ENCODE results near the gene PRSS1. TPM values are rescaled to one million over a fixed set of nuclear protein-coding genes. Genes with fewer than 3 reads are reported as not detected.

Gene PRSS1
- total RNA-seq, 1 experiment from 2014 or later = not detected

- CTCF ChIA-PET = no interaction called here
- no TSS peak for BruUV-seq (replicated peaks)
Observed at GRCh38 chr7:142709921-142710320, 39.4 kb upstream of the PRSS1 start.

GRCh38 chr7:142711196-142711595 is 38.1 kb upstream of the PRSS1 start:
- Histone ChIP-seq H3K4me3 (ENCODE audit: low read depth, low read length, poor library complexity, severe bottlenecking) (no peak overlapping the region), H3K27me3 (replicated peaks; ENCODE audit: insufficient read depth, low read depth, low read length, poor library complexity) (peaks cover 19% of the 10 kb centered on the region), H3K27ac (ENCODE audit: low read depth, low read length, poor library complexity, severe bottlenecking) (no peak overlapping the region), H3K4me1 (ENCODE audit: insufficient read depth, low read length, poor library complexity, severe bottlenecking) (no peaks in the 10 kb centered on the region), H3K36me3 (ENCODE audit: insufficient read depth, low read length, poor library complexity, severe bottlenecking) (no peaks in the 10 kb centered on the region), H3K9me3 (ENCODE audit: low read depth, low read length, poor library complexity, severe bottlenecking) (no peaks in the 10 kb centered on the region)
- no peak for TF ChIP-seq EZH2 (IDR thresholded peaks at IDR 0.05; ENCODE audit: borderline replicate concordance, low read depth, low read length, poor library complexity, severe bottlenecking)
- TF ChIP-seq, protein P1, sequence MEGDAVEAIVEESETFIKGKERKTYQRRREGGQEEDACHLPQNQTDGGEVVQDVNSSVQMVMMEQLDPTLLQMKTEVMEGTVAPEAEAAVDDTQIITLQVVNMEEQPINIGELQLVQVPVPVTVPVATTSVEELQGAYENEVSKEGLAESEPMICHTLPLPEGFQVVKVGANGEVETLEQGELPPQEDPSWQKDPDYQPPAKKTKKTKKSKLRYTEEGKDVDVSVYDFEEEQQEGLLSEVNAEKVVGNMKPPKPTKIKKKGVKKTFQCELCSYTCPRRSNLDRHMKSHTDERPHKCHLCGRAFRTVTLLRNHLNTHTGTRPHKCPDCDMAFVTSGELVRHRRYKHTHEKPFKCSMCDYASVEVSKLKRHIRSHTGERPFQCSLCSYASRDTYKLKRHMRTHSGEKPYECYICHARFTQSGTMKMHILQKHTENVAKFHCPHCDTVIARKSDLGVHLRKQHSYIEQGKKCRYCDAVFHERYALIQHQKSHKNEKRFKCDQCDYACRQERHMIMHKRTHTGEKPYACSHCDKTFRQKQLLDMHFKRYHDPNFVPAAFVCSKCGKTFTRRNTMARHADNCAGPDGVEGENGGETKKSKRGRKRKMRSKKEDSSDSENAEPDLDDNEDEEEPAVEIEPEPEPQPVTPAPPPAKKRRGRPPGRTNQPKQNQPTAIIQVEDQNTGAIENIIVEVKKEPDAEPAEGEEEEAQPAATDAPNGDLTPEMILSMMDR (conservative IDR thresholded peaks at IDR 0.05; ENCODE audit: low read depth, low read length) = no peak
- DNase-seq (ENCODE audit: low spot score) = no peak
- no TSS peak for BruUV-seq (replicated peaks)
- ChIA-PET POLR2A (ENCODE audit: low non-redundant PET) (no interaction called here), CTCF (no interaction called here)
- intact Hi-C loops (cut with micrococcal nuclease; ENCODE audit: unreplicated experiment) = no loop called here

More at GRCh38 chr7:142709921-142710320, 39.4 kb upstream of the PRSS1 start:
- Histone ChIP-seq H3K36me3 (ENCODE audit: insufficient read depth, low read length, poor library complexity, severe bottlenecking) (no peaks in the 10 kb centered on the region), H3K27me3 (replicated peaks; ENCODE audit: insufficient read depth, low read depth, low read length, poor library complexity) (peaks cover 19% of the 10 kb centered on the region), H3K4me3 (ENCODE audit: low read depth, low read length, poor library complexity, severe bottlenecking) (no peak overlapping the region), H3K4me1 (ENCODE audit: insufficient read depth, low read length, poor library complexity, severe bottlenecking) (no peaks in the 10 kb centered on the region), H3K9me3 (ENCODE audit: low read depth, low read length, poor library complexity, severe bottlenecking) (no peaks in the 10 kb centered on the region), H3K27ac (ENCODE audit: low read depth, low read length, poor library complexity, severe bottlenecking) (no peak overlapping the region)
- no peak for DNase-seq (ENCODE audit: low spot score)
- TF ChIP-seq, protein P1 (conservative IDR thresholded peaks at IDR 0.05; ENCODE audit: low read depth, low read length) = no peak
- TF ChIP-seq EZH2 (IDR thresholded peaks at IDR 0.05; ENCODE audit: borderline replicate concordance, low read depth, low read length, poor library complexity, severe bottlenecking) = no peak
- POLR2A ChIA-PET (ENCODE audit: low non-redundant PET) = no interaction called here
- intact Hi-C loops (cut with micrococcal nuclease; ENCODE audit: unreplicated experiment) = no loop called here

DNA sequence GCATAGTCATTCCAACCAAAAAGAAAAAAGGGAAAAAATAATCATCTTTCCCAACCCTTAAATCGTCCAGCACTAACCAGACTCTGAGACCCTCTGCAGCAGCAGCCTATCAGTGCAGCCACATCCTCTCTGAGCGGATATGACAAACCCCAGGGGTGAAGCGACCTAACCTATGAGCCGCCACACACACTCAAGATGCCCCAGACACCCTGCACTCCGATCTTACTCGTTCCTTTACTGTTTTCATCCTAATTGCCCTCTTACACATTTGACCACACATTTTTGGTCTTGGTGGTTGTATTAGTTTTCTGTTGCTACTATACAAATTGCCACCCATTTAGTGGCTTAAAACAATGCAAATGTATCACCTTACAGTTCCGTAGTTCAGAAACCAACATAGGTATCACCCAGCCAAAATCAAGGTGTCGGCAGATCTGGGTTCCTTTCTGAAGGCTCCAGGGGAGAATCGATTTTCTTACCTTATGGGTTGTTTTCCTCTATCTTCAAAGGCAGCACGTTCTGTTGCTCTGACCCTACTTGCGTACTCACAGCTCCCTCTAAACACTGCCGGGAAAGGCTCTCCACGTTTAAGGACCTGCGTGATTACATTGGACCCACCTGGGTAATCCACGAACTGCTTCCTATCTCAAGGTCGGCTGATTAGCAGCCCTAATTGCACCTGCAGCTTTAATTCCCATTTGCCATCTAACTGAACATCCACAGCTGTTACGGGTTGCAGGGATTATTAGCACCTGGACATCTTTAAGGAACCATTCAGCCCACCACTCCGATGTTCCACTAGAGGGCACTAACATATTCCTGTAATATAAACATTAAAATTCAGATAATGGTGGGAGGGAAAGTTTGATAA is 37.3 kb upstream of the PRSS1 start:
- Histone ChIP-seq H3K27ac (ENCODE audit: low read depth, low read length, poor library complexity, severe bottlenecking) (no peak overlapping the region), H3K4me1 (ENCODE audit: insufficient read depth, low read length, poor library complexity, severe bottlenecking) (no peaks in the 10 kb centered on the region), H3K4me3 (ENCODE audit: low read depth, low read length, poor library complexity, severe bottlenecking) (no peak overlapping the region), H3K36me3 (ENCODE audit: insufficient read depth, low read length, poor library complexity, severe bottlenecking) (no peaks in the 10 kb centered on the region), H3K27me3 (replicated peaks; ENCODE audit: insufficient read depth, low read depth, low read length, poor library complexity) (peaks cover 19% of the 10 kb centered on the region), H3K9me3 (ENCODE audit: low read depth, low read length, poor library complexity, severe bottlenecking) (no peaks in the 10 kb centered on the region)
- POLR2A ChIA-PET (ENCODE audit: low non-redundant PET) = no interaction called here
- peak; percentile 15 for DNase-seq (ENCODE audit: low spot score)
- CTCF ChIA-PET = no interaction called here
- no TSS peak for BruUV-seq (replicated peaks)
- TF ChIP-seq, protein P1 (conservative IDR thresholded peaks at IDR 0.05; ENCODE audit: low read depth, low read length) = peak; percentile 73
- TF ChIP-seq EZH2 (IDR thresholded peaks at IDR 0.05; ENCODE audit: borderline replicate concordance, low read depth, low read length, poor library complexity, severe bottlenecking) = no peak
- intact Hi-C loops (cut with micrococcal nuclease; ENCODE audit: unreplicated experiment) = no loop called here

Measured in A673 (cell line).